Lower leg skin (tissue), 3 donors: ENCODE measurements around the gene CEBPZ.

Source experiments
- CTCF ChIP-seq, 3 donors: fragments of 450-650 bp; IDR thresholded peaks; one replicate each; pipeline ENCODE4 v1.5.1; 2016; ENCODE audit warnings: antibody characterized with exemption in 3 of 3, mild to moderate bottlenecking in 3 of 3, moderate library complexity in 2 of 3
- POLR2A ChIP-seq, 2 donors: fragments of 450-650 bp; IDR thresholded peaks; one replicate each; pipeline ENCODE4 v1.6.1; 2016 to 2017; ENCODE audit warnings: antibody characterized with exemption in 2 of 2, mild to moderate bottlenecking in 1 of 2, moderate library complexity in 1 of 2

GRCh38 chr2:37211212-37211611, 20.2 kb downstream of the CEBPZ start:
- TF ChIP-seq CTCF (IDR thresholded peaks at IDR 0.05), result no peak
- TF ChIP-seq POLR2A (IDR thresholded peaks at IDR 0.05), result no peak
